IMR-90 (cell line): ENCODE measurements around the gene MLNR. TPM values are rescaled to one million over a fixed set of nuclear protein-coding genes. Genes with fewer than 3 reads are reported as not detected.

Experiments
- ATAC-seq: fragments of 200-7000 bp; cut with Tn5 transposase; 2 replicates; pipeline ENCODE4 v1.9.1; 2020; ENCODE audit warnings: low read depth, mild to moderate bottlenecking, moderate library complexity
- BruUV-seq: library from RNA; stranded (reverse); fragments of 400-500 nt; replicated peaks from 2 replicates; lab custom pipeline; 2021; lab: Mats Ljungman, UMichigan
- CTCF ChIA-PET: fragments of 300-600 bp; formaldehyde crosslinking; extraction: SDS; loops from one replicate; lab custom pipeline; 2021; ENCODE audit warnings: antibody characterized with exemption; lab: Yijun Ruan, JAX
- POLR2A ChIA-PET: fragments of 300-600 bp; sonication (Branson Sonifier 250); formaldehyde crosslinking; loops from one replicate; lab custom pipeline; 2022; ENCODE audit warnings: antibody characterized with exemption; ENCODE audit not compliant: unreplicated experiment; lab: Charles Lee
- DNase-seq: peaks from one replicate; pipeline ENCODE4 v3.0.0; 2013
- H2AFZ ChIP-seq: replicated peaks from 2 replicates; pipeline ENCODE3; 2013; ENCODE audit warnings: low read length, mild to moderate bottlenecking; ENCODE audit not compliant: poor library complexity
- H2AK5ac ChIP-seq: 2 replicates; pipeline ENCODE4 v1.6.1; 2013; ENCODE audit warnings: low read depth, low read length, inconsistent platforms
- H2AK9ac ChIP-seq: replicated peaks from 2 replicates; pipeline ENCODE3; 2013; ENCODE audit warnings: mild to moderate bottlenecking, low read depth, low read length, moderate library complexity; ENCODE audit not compliant: poor library complexity
- H2BK120ac ChIP-seq: 2 replicates; pipeline ENCODE4 v1.6.1; 2013; ENCODE audit warnings: low read depth, low read length, inconsistent platforms
- H2BK15ac ChIP-seq: 3 replicates; pipeline ENCODE4 v1.6.1; 2013; ENCODE audit warnings: low read depth, low read length, inconsistent platforms
- H2BK20ac ChIP-seq: 2 replicates; pipeline ENCODE4 v1.6.1; 2013; ENCODE audit warnings: low read depth, mild to moderate bottlenecking, inconsistent platforms, low read length, moderate library complexity
- H2BK5ac ChIP-seq: 2 replicates; pipeline ENCODE4 v1.6.1; 2013; ENCODE audit warnings: mild to moderate bottlenecking, low read depth, low read length, inconsistent platforms; ENCODE audit not compliant: poor library complexity, severe bottlenecking
- H3K14ac ChIP-seq: replicated peaks from 2 replicates; pipeline ENCODE4 v1.6.1; 2013; ENCODE audit warnings: low read depth, low read length, inconsistent platforms
- H3K18ac ChIP-seq: 2 replicates; pipeline ENCODE4 v1.6.1; 2013; ENCODE audit warnings: low read depth, low read length, control low read depth
- H3K23ac ChIP-seq: 2 replicates; pipeline ENCODE4 v1.6.1; 2013; ENCODE audit warnings: low read depth, low read length, inconsistent platforms
- H3K27ac ChIP-seq: 2 replicates; pipeline ENCODE4 v1.5.1; 2013; ENCODE audit warnings: mild to moderate bottlenecking, control low read depth, low read length; ENCODE audit not compliant: insufficient read depth
- H3K27me3 ChIP-seq: 2 replicates; pipeline ENCODE4 v1.6.1; 2013; ENCODE audit warnings: low read length; ENCODE audit not compliant: control insufficient read depth, insufficient read depth
- H3K36me3 ChIP-seq: 2 replicates; pipeline ENCODE4 v1.6.1; 2013; ENCODE audit warnings: low read length, mixed read lengths; ENCODE audit not compliant: control insufficient read depth, insufficient read depth
- H3K4ac ChIP-seq: 2 replicates; pipeline ENCODE4 v1.6.1; 2013; ENCODE audit warnings: low read depth, low read length, inconsistent platforms
- H3K4me1 ChIP-seq: 2 replicates; pipeline ENCODE4 v1.6.1; 2013; ENCODE audit warnings: low read length, mixed read lengths; ENCODE audit not compliant: control insufficient read depth, insufficient read depth
- H3K4me2 ChIP-seq: 2 replicates; pipeline ENCODE4 v1.6.1; 2013; ENCODE audit warnings: low read depth, mild to moderate bottlenecking, control low read depth, low read length, moderate library complexity
- H3K4me3 ChIP-seq: 2 replicates; pipeline ENCODE4 v1.5.1; 2013; ENCODE audit warnings: low read depth, mild to moderate bottlenecking, control low read depth, low read length, moderate library complexity; ENCODE audit not compliant: insufficient read depth
- H3K56ac ChIP-seq: 2 replicates; pipeline ENCODE4 v1.6.1; 2013; ENCODE audit warnings: low read length, inconsistent platforms; ENCODE audit not compliant: insufficient read depth; ENCODE audit errors: extremely low read depth
- H3K79me1 ChIP-seq, 2 experiments: 2 replicates each; pipeline ENCODE4 v1.6.1; 2013; ENCODE audit warnings: low read length in 2 of 2, inconsistent platforms in 1 of 2, low read depth in 1 of 2
- H3K9ac ChIP-seq: 2 replicates; pipeline ENCODE4 v1.6.1; 2013; ENCODE audit warnings: low read depth, low read length, control low read depth
- H3K9me1 ChIP-seq: 2 replicates; pipeline ENCODE4 v1.6.1; 2013; ENCODE audit warnings: low read length, inconsistent platforms; ENCODE audit not compliant: insufficient read depth
- H3K9me3 ChIP-seq: 2 replicates; pipeline ENCODE4 v1.6.1; 2013; ENCODE audit warnings: low read length; ENCODE audit not compliant: control insufficient read depth, insufficient read depth
- H4K20me1 ChIP-seq: 2 replicates; pipeline ENCODE4 v1.6.1; 2013; ENCODE audit warnings: low read length, inconsistent platforms; ENCODE audit not compliant: insufficient read depth
- H4K5ac ChIP-seq: 2 replicates; pipeline ENCODE4 v1.6.1; 2013; ENCODE audit warnings: mild to moderate bottlenecking, low read depth, low read length, control low read depth
- H4K8ac ChIP-seq, 2 experiments: 2 replicates each; pipeline ENCODE4 v1.6.1; 2013; ENCODE audit warnings: low read depth in 2 of 2, low read length in 2 of 2, control low read depth in 1 of 2, inconsistent platforms in 1 of 2
- H4K91ac ChIP-seq: 2 replicates; pipeline ENCODE4 v1.6.1; 2013; ENCODE audit warnings: low read depth, low read length, inconsistent platforms; ENCODE audit not compliant: insufficient read depth
- BHLHE40 ChIP-seq: fragments of 150-350 bp; IDR thresholded peaks from 2 replicates; pipeline ENCODE4 v1.6.1; 2016; ENCODE audit warnings: mild to moderate bottlenecking, low read depth, low read length
- CEBPB ChIP-seq: IDR thresholded peaks from 2 replicates; pipeline ENCODE4 v1.6.1; 2012; ENCODE audit warnings: low read depth, low read length, improper control_type of control experiment
- POLR2A ChIP-seq: IDR thresholded peaks from 2 replicates; pipeline ENCODE4 v1.6.1; 2012; ENCODE audit warnings: mild to moderate bottlenecking, low read depth, low read length
- WGBS, 2 experiments: methylation state at CpG; one replicate each; pipeline versions ENCODE4 v1.1.5 to v1.1.7; 2013; ENCODE audit warnings: missing lambda C conversion rate in 2 of 2; ENCODE audit not compliant: insufficient read length in 1 of 2; ENCODE audit errors: extremely low coverage in 2 of 2; 5-methylcytosine and 5-hydroxymethylcytosine counted together
- dilution Hi-C: fragments of 300-500 bp; cut with HindIII; formaldehyde crosslinking; loops from one replicate; pipeline ENCODE4 v1.14.3; 2018; ENCODE audit warnings: low sequenced_read_pairs; ENCODE audit not compliant: unreplicated experiment
- in situ Hi-C: fragments of 300-500 bp; cut with MboI; formaldehyde crosslinking; loops from 3 replicates; pipeline ENCODE4 v1.14.3; 2019; ENCODE audit warnings: low sequenced_read_pairs, inconsistent platforms, mixed read lengths
- intact Hi-C: fragments of 100-400 bp; cut with micrococcal nuclease; formaldehyde crosslinking; loops from 2 replicates; pipeline ENCODE4 v1.10.0; 2022
- polyA plus RNA-seq, 3 experiments: library from polyadenylated mRNA; depleted of rRNA; stranded (reverse); fragments of >200 nt; gene quantifications; 2 replicates each; pipeline ENCODE4 v1.2.3, GENCODE V29; 2012; ENCODE audit warnings: low replicate concordance in 1 of 3
- total RNA-seq: library from RNA; depleted of rRNA; stranded (reverse); fragments of >200 nt; gene quantifications from 2 replicates; pipeline ENCODE4 v1.2.3, GENCODE V29; 2012

The MLNR gene
- total and polyA plus RNA-seq, 2 of the 4 experiments (the other 2 are of a cell fraction) = not detected

- in situ Hi-C loops = no loop called here
- Histone ChIP-seq H3K9me1 (no peaks in the 10 kb centered on the region), H3K14ac (no peak overlapping the region), H2AK9ac (no peak overlapping the region), H2BK120ac (no peak overlapping the region), H3K4me2 (no peak overlapping the region), H4K5ac (no peak overlapping the region), H4K20me1 (0 out of 2 replicates have a peak, but pooled peaks cover 3% of the 10 kb centered on the region), H3K4me1 (no peaks in the 10 kb centered on the region), H2AFZ (peak overlapping the region; percentile 41), H3K9ac (no peak overlapping the region), H3K27ac (no peak overlapping the region), H3K18ac (no peak overlapping the region), H4K91ac (no peak overlapping the region), H2AK5ac (no peak overlapping the region), H3K79me1 (no peaks in the 10 kb centered on the region), H3K27me3 (peaks cover 30% of the 10 kb centered on the region), H3K56ac (no peak overlapping the region), H3K9me3 (no peaks in the 10 kb centered on the region; the same call in 1 of the 2 replicates), H3K4me3 (no peak overlapping the region), H2BK15ac (no peak overlapping the region), H2BK5ac (no peak overlapping the region), H3K23ac (no peak overlapping the region), H4K8ac (no peak overlapping the region), H2BK20ac (no peak overlapping the region), H3K4ac (no peak overlapping the region), H3K36me3 (peaks cover 13% of the 10 kb centered on the region)
- ATAC-seq = no peak
- peak; percentile 6 for DNase-seq
- TF ChIP-seq CEBPB (no peak), BHLHE40 (peak; percentile 37; the same call in 1 of the 2 replicates), POLR2A (no peak)
- intact Hi-C loops = no loop called here
- no CpG with 5 or more reads among the region's 6 CpGs for WGBS, 2 experiments
- ChIA-PET POLR2A (no interaction called here), CTCF (interaction anchor here (1.4 kb wide), 1 partner anchor 65 kb away, joined by 3 read pairs; no protein-coding TSS in a partner anchor)
- no TSS peak for BruUV-seq
- dilution Hi-C loops = no loop called here
These were observed 5.2 kb upstream of the MLNR start for GRCh38 chr13:49214917-49215376.
